Measurements from ENCODE around the gene CUL1.

The CUL1 gene

DNA sequence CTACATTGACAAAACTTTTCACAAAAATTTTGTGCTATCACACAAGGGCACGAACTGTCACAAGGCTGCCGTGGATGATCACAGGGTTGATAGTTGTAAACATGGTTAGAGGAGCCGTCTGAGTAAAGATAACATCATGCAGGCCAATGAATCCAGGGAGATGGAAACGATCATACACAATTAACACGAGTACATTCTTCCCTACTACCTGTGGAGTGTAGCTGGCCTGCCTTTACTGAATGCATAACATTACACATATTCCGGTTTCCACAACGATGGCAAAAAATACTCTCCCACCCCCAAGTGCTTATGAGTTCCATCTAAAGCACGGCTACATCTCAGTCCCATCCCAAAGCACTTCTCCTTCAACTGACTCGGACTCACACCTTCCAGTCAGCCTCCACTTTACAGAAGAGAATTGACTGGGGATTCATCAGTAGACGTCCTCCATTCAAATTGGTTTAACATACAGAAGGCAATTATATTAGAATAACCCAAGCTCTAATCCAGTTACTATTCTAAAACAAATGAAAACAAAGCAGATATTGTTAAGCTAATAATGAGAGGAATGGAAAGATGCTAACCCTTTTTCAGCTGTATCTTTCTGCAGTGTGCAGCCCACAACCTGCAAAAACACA lies 116.3 kb downstream of the CUL1 start:
- FAIRE-seq: peak; percentile 81
- no peak for DNase-seq (ENCODE audit: insufficient read length)
- TF ChIP-seq POLR2A (IDR thresholded peaks at IDR 0.05; ENCODE audit: low read depth, low read length) (no peak), TAF1 (IDR thresholded peaks at IDR 0.05; ENCODE audit: borderline replicate concordance, low read depth, low read length) (no peak), POLR2AphosphoS5 (IDR thresholded peaks at IDR 0.05; ENCODE audit: low read depth, low read length) (no peak)

DNA sequence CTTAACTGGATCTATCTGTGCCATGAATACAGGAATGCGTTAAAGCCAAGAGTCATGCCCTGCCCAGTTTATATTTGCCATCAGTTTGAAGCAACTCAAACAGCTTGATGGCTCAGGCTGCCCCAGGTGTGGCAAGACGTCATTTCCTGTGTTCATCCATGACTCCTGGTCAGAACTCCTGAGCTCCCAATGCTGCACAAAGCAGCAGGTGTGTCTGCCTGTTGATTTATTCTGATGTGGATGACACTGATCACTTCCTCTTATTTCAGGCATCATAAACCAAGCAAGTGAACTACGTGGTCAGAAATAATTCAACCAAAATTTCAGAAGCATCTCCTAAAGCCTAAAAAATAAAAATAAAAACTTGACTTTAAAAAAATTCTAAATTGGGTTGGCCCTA lies 116.9 kb downstream of the CUL1 start:
- FAIRE-seq (no peak), DNase-seq (ENCODE audit: insufficient read length) (no peak)
- TF ChIP-seq TAF1 (IDR thresholded peaks at IDR 0.05; ENCODE audit: borderline replicate concordance, low read depth, low read length): no peak
- no peak for TF ChIP-seq POLR2A (IDR thresholded peaks at IDR 0.05; ENCODE audit: low read depth, low read length)
- TF ChIP-seq POLR2AphosphoS5 (IDR thresholded peaks at IDR 0.05; ENCODE audit: low read depth, low read length): no peak

DNA sequence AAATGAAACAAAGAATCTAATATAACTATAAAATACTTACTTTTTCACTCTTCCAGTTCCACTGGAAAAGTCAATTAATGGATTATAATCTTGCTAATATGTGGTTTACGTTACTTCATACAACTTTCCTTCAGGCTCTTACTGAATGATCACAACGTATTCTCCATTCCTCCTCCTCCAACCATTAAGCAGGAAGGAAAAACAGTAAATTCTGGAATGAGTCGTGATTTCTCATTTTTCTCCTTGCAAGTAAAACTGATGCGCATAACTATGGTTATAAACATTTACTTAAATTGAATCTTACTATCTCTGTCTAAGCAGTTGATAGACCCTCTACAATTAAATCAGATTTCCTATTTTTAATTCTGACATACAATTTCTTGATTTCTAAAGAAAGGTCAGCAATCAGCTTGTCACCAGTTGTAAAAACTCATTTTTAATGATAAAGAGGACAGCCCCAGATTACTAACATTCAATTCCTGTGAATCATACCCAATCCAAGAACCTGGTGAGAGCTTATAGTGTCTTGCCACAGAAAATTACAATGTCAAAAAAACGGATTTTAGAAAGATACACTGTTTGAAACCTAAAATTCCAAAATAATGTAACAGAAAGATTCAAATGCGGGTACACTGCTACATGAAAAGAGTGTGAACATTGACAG lies 121.1 kb downstream of the CUL1 start:
- DNase-seq (ENCODE audit: insufficient read length): no peak
- TF ChIP-seq POLR2A (IDR thresholded peaks at IDR 0.05; ENCODE audit: low read depth, low read length): no peak
- no peak for FAIRE-seq

DNA sequence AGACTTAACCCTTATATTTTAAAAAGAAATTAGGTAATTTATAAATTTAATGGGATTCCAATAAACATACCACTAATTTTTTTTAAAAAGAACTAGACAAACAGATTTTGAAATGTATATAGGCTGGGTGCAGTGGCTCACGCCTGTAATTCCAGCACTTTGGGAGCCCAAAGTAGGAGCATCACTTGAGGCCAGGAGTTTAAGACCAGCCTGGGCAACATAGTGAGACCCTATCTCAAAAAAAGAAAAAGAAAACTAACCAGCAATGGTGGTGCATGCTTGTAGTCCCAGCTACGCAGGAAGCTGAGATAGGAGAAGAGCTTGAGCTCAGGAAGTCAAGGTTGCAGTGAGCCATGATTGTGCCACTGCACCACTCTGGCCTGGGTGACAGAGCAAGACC lies 122.7 kb downstream of the CUL1 start:
- TF ChIP-seq POLR2A (IDR thresholded peaks at IDR 0.05; ENCODE audit: low read depth, low read length) (no peak), POLR2AphosphoS5 (IDR thresholded peaks at IDR 0.05; ENCODE audit: low read depth, low read length) (no peak), TAF1 (IDR thresholded peaks at IDR 0.05; ENCODE audit: borderline replicate concordance, low read depth, low read length) (no peak)
- FAIRE-seq: no peak
- no peak for DNase-seq (ENCODE audit: insufficient read length)

DNA sequence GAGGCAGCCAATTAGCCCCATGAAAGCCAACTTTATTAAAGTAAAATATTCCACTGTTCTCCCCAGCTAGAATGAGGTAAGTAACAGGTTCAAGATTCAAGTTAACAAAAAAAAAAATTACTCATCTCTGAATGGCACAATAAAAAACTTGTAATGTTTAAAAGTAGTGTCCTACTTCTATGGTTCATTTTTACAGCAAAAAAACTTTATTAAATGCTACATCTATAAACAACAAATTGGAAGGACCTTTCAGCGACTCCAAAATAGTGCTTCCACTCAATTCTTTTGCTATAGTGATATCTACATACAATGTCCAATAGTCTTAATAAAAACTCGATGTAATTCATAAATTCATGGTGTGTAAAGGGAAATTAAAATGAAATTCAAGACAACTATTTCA lies 126.2 kb downstream of the CUL1 start:
- DNase-seq (ENCODE audit: insufficient read length) (no peak), FAIRE-seq (no peak)
- TF ChIP-seq POLR2AphosphoS5 (IDR thresholded peaks at IDR 0.05; ENCODE audit: low read depth, low read length) (no peak), POLR2A (IDR thresholded peaks at IDR 0.05; ENCODE audit: low read depth, low read length) (no peak), TAF1 (IDR thresholded peaks at IDR 0.05; ENCODE audit: borderline replicate concordance, low read depth, low read length) (no peak)

DNA sequence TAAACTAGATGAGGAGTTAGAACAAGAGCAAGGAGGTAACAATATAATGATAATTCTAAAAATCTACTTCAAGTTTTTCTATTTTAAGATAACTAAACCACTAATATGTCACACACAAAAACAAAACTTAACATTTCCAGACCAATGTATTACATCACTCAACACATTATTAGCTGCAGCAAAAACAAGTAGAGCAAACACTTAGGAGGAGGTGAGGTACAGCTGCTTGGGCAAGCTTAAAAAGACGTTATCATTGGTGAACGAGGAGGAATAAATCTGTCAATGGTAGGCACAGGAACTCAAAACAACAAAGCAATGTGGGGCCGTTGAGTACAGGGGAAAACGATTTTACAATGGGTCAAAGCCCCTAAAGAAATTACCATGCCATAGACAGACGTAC lies 126.6 kb downstream of the CUL1 start:
- TF ChIP-seq POLR2AphosphoS5 (IDR thresholded peaks at IDR 0.05; ENCODE audit: low read depth, low read length) (no peak), TAF1 (IDR thresholded peaks at IDR 0.05; ENCODE audit: borderline replicate concordance, low read depth, low read length) (no peak), POLR2A (IDR thresholded peaks at IDR 0.05; ENCODE audit: low read depth, low read length) (no peak)
- FAIRE-seq (no peak), DNase-seq (ENCODE audit: insufficient read length) (no peak)

- FAIRE-seq: no peak
- TF ChIP-seq TAF1 (IDR thresholded peaks at IDR 0.05; ENCODE audit: borderline replicate concordance, low read depth, low read length) (no peak), POLR2A (IDR thresholded peaks at IDR 0.05; ENCODE audit: low read depth, low read length) (no peak), POLR2AphosphoS5 (IDR thresholded peaks at IDR 0.05; ENCODE audit: low read depth, low read length) (no peak)
- DNase-seq (ENCODE audit: insufficient read length): no peak
Observed at GRCh38 chr7:148828965-148829364, 130.3 kb downstream of the CUL1 start.

- TF ChIP-seq POLR2A (IDR thresholded peaks at IDR 0.05; ENCODE audit: low read depth, low read length): no peak
- TF ChIP-seq POLR2AphosphoS5 (IDR thresholded peaks at IDR 0.05; ENCODE audit: low read depth, low read length): no peak
- TF ChIP-seq TAF1 (IDR thresholded peaks at IDR 0.05; ENCODE audit: borderline replicate concordance, low read depth, low read length): no peak
- DNase-seq (ENCODE audit: insufficient read length) (no peak), FAIRE-seq (no peak)
Observed at GRCh38 chr7:148830897-148831692, 132.4 kb downstream of the CUL1 start.

- TF ChIP-seq POLR2AphosphoS5 (IDR thresholded peaks at IDR 0.05; ENCODE audit: low read depth, low read length): no peak
- TF ChIP-seq TAF1 (IDR thresholded peaks at IDR 0.05; ENCODE audit: borderline replicate concordance, low read depth, low read length): no peak
- no peak for TF ChIP-seq POLR2A (IDR thresholded peaks at IDR 0.05; ENCODE audit: low read depth, low read length)
- FAIRE-seq: no peak
- no peak for DNase-seq (ENCODE audit: insufficient read length)
Observed at GRCh38 chr7:148831782-148832181, 133.1 kb downstream of the CUL1 start.

- no peak for FAIRE-seq
- no peak for DNase-seq (ENCODE audit: insufficient read length)
- TF ChIP-seq POLR2A (IDR thresholded peaks at IDR 0.05; ENCODE audit: low read depth, low read length) (no peak), POLR2AphosphoS5 (IDR thresholded peaks at IDR 0.05; ENCODE audit: low read depth, low read length) (no peak), TAF1 (IDR thresholded peaks at IDR 0.05; ENCODE audit: borderline replicate concordance, low read depth, low read length) (no peak)
Observed at GRCh38 chr7:148834605-148835004, 135.9 kb downstream of the CUL1 start.

DNA sequence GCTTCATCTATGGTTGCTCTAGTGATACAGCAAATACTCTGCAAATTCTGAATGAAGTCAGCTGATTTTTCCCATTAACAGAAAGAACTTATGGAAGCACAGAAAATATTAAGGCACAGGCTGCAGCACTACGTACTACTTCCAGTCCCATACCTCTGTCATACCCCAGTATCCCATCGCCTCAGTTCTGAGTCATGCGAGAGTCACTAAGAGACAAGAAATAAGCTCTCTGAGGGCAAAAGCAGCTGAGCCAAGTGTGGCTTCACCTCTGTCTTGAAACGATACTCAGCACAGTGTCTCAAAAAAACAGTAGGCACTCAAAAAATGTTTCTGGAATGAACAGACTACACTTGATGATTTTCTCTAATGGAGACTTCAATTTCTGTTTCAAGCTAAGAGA lies 137.2 kb downstream of the CUL1 start:
- DNase-seq (ENCODE audit: insufficient read length) (no peak), FAIRE-seq (no peak)
- TF ChIP-seq POLR2A (IDR thresholded peaks at IDR 0.05; ENCODE audit: low read depth, low read length) (no peak), TAF1 (IDR thresholded peaks at IDR 0.05; ENCODE audit: borderline replicate concordance, low read depth, low read length) (no peak), POLR2AphosphoS5 (IDR thresholded peaks at IDR 0.05; ENCODE audit: low read depth, low read length) (no peak)

DNA sequence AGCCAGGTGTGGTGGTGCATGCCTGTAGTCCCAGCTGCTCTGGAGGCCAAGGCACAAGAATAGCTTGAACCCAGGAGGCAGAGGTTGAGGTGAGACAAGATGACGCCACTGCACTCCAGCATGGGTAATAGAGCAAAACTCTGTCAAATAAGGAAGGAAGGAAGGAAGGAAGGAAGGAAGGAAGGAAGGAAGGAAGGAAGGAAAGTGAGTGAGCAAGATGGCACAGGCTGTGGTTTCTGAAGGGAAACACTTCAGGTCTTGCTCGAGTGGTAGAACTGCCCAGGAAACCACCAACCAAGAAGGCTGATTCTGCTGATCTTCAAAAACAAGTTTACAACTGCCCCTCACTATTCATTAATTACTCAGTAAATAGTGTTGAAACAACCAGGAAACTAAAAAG lies 140.2 kb downstream of the CUL1 start:
- FAIRE-seq: no peak
- TF ChIP-seq POLR2AphosphoS5 (IDR thresholded peaks at IDR 0.05; ENCODE audit: low read depth, low read length) (no peak), TAF1 (IDR thresholded peaks at IDR 0.05; ENCODE audit: borderline replicate concordance, low read depth, low read length) (no peak), POLR2A (IDR thresholded peaks at IDR 0.05; ENCODE audit: low read depth, low read length) (no peak)
- DNase-seq (ENCODE audit: insufficient read length): no peak
